Activated gamma-delta T cell (primary cell): ENCODE data around the gene SHISA6.
"Not testable (repeated sequence)": the region's sequence is repeated elsewhere in the genome, so short reads cannot be mapped to it uniquely, and the experiment has no call there.

Experiments used
- DNase-seq: peaks from one replicate; lab custom pipeline; 2025; lab: John Stamatoyannopoulos, UW

Gene SHISA6

GRCh38 chr17:11264183-11264871 is 23.3 kb downstream of the SHISA6 start:
- DNase-seq, result no peak

GRCh38 chr17:11267999-11268575 is 27.1 kb downstream of the SHISA6 start:
- no peak for DNase-seq

DNA sequence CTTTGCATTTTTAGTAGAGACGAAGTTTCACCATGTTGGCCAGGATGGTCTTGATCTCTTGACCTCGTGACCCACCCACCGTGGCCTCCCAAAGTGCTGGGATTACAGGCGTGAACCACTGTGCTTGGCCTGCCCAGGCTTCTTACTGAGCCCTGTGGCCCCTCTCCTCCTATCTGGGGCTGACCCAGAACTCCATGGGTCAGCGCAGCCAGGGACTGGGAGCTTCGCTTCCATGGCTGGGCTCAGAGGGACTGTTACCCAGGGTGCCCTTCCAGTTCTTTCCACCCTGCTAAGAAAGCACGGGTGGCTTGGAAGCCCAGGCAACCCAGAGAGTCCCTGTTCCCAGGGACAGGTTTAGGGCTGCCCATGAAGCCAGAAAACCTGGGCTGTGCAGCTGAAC is 28.2 kb downstream of the SHISA6 start:
- no peak for DNase-seq

- DNase-seq, result no peak
Measured at GRCh38 chr17:11272191-11272590, 31.2 kb downstream of the SHISA6 start.

- DNase-seq, result no peak
Measured at GRCh38 chr17:11273596-11273995, 32.6 kb downstream of the SHISA6 start.

DNA sequence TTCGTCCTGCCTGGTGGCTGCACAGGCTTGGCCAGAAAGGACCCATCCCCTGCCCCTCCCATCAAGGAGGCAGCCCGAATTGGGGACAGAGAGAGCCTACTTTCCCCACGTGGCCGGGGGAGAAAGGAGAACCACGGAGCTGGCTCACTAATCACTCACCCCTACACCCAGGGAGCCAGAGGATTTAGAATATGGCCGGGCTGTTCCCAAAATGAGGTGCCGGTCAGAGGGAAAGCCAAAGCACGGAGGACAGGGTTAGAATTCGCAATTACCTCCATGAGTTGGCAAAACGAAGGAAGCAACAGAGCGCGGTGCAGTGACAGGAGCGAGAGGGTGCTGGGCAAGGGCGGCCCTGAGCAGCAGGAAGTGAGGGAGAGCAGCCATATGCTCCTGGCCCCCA is 33.1 kb downstream of the SHISA6 start:
- DNase-seq, result no peak

GRCh38 chr17:11276486-11276885 is 35.5 kb downstream of the SHISA6 start:
- no peak for DNase-seq

DNA sequence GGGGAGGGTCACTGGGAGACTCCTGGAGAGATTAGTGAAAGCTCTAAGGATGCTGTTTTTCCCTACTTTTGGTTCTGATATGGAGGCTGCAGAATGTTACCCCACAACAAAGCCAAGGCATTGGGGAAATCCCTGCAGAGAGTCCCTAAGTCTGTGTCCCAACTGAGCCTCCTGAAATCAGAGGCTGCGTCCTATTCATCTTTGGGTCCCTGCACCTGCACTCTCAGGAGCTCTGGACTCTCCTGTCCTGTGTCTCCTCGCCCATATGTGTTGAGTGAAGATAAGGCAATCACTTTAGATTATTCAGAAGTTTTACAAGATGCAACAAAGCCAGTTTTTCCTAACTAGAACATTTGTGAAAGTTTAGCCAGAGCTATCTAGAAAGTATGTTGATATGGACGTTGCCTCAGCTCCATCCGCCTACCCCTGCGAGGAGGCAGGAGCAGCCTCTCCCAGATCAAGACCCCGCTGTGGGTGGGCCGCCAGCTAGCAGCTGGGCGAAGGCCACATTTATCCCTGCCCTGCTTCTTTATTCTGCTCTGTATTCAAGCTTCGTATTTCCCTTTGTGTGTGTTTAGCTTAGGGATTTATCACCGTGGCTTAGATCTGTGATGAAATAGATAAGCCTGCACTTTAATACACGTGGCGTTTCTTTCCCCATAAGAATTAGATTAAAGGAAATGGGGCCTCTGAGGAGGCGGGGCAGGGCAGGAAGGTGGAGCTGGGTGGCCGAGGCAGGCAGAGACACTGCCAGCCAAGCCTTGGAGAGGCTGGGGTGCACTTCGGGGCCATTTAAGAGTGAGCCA is 37.4 kb downstream of the SHISA6 start:
- DNase-seq, result no peak

DNA sequence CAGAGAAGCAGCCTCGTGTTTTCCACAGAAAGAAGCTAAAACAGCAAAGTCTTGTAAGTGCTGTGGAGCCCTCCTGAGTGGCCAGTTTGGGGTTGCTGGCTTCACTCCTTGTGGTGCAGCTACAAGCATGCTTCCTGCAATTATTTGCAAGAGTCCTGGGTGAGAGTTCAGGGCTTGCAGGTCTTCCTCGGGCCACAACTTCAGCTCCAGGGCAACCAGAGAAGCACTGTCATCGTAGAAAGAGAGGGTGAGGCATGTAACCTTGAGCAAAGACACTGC is 37.9 kb downstream of the SHISA6 start:
- DNase-seq, result no peak

GRCh38 chr17:11279776-11280344 is 38.8 kb downstream of the SHISA6 start:
- no peak for DNase-seq

DNA sequence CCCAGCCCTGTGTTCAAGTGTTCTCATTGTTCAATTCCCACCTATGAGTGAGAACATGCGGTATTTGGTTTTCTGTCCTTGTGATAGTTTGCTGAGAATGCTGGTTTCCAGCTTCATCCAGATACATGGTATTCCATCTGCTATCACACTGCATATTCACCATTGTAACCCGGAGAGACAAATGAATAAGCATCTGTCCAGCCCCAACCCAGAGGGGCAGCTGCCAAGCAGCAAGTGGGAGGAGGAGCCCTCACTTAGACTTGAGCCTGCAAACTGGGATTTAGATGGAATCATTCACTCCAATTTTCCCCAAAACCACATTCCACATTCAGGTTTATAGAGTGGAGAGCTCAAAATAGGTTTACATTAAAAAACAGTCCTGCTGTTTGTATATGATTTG is 41.6 kb downstream of the SHISA6 start:
- no peak for DNase-seq

DNA sequence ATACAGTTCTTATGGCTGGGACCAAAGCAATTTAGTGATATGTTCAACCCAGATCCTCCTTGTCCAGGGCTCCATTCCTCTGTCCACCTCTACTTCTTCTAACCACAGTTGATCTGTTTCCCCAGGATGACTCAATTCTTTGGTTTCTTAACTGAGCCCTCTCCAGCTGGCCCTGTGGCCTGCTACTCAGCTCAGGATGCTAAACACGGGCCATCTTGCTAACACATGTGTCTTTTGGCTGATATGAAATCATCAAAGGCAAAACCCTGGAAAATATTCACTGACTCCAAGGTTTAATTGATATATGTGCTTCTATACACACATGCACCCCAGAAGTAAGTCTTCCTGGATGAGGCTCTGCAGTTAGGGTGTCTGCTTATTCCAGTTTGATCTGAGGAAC is 43.8 kb downstream of the SHISA6 start:
- no peak for DNase-seq

- DNase-seq, result no peak
Measured at GRCh38 chr17:11285946-11286345, 44.9 kb downstream of the SHISA6 start.

DNA sequence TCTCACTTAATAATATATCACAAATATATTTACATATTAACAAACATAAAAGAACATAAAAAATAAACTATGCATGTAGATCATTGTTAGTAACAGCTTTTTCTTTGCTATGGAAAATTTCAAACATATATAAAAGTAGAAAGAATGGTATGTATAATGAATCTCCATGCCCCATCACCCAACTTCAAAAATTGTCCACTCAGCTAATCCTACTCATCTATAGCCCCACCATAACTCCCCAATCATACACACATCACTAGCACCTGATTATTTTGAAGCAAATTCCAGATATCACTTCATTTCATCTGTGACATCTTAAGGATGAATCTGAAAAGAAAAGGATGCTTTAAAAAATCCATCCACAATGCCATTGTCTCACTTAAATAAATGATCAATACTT is 46.8 kb downstream of the SHISA6 start:
- DNase-seq, result no peak

DNA sequence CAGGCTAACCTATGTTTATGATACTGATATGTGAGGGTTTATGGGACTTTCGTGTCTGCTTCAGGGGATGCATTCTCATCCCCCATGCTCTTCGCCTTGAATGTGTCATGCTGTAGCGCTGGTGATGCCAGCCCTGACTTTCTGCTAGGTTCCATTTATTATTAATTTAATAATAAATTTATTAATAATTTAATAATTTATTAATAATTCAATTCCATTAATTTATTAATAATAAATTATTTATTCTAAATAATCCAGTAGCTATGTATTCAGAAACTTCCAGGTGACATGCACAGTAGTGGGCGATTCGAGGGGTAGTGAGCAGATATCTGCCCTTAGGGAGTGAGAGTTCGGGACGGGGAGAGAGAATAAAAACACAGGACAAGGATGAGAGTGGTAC is 49.8 kb downstream of the SHISA6 start:
- DNase-seq, result no peak

DNA sequence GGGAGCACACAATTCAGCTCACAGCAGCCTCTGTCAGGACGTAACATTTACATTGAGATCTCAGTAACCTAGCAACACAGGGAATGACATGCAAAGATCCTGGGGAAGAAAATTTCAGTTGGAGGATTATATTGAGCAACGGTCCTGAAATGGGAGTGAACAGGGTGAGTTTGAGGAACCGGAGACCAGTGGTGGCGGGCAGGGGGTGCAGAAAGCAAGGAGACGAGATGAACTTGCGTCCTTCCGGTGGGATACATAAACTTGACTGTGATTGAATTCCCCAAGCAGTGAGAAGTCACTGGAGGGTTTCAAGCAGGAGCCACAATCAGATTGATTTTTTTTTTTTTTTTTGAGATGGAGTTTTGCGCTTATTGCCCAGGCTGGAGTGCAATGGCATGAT is 51.5 kb downstream of the SHISA6 start:
- DNase-seq, result no peak

GRCh38 chr17:11293480-11293879 is 52.5 kb downstream of the SHISA6 start:
- no peak for DNase-seq

- no peak for DNase-seq
Measured at GRCh38 chr17:11294826-11295225, 53.8 kb downstream of the SHISA6 start.

- DNase-seq, result no peak
Measured at GRCh38 chr17:11296994-11297393, 56.0 kb downstream of the SHISA6 start.

DNA sequence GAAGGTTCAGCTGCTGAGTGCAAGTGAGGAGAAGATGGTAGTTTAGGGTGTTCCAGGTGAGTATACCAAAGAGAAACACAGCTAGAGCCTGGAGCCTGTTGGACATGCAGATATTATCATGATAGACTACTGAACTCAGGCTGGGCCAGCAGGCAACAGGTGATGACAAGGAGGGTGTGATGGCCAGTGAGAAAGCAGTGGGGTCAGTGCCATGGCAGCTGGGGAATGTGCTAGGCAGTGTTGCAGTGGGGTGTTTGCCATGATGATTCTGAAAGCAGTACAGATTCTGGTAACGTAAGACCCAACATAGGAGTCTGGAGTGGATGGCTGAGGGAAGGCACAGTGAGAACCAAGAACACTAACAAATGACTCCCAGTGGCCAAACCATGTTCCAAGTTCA is 57.4 kb downstream of the SHISA6 start:
- no peak for DNase-seq

- DNase-seq, result no peak
Measured at GRCh38 chr17:11300201-11300600, 59.2 kb downstream of the SHISA6 start.

DNA sequence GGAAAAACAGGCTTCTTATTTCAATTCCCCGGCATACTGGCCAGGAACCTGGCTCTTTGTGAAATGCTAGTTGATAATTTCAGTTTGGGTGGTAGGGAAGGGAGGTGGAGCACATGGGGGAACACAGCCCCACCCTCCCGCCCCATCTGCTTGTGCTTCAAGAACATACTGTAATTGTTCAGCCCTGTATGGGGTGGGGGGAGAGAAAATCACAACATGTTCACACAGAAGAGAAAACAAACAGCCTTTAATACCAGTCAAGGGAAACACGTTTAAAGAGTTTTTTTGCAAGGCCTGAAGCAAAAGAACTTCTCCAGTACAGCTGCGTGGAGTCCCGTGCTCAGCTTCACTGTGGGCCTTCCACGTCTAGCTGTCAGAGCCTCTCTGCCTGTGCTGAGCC is 59.7 kb downstream of the SHISA6 start:
- DNase-seq, result no peak

DNA sequence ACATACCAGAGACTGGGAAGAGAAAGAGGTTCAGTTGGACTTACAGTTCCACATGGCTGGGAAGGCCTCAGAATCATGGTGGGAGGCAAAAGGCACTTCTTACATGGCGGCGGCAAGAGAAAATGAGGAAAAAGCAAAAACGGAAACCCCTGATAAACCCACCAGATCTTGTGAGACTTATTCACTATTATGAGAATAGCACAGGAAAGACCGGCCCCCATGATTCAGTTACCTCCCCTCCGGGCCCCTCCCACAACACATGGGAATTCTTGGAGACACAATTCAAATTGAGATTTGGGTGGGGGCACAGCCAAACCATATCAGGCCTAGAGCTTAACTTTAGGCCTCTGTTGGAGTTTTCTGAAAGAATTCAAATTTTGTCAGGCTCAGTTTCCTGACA is 60.9 kb downstream of the SHISA6 start:
- not testable (repeated sequence) for DNase-seq
